Endothelial cell of umbilical vein (primary cell): ENCODE results near the gene EMC9.

ENCODE experiments used
- EZH2 ChIP-seq: IDR thresholded peaks from 2 replicates; pipeline ENCODE4 v1.6.1; 2012; ENCODE audit warnings: borderline replicate concordance, low read depth, mild to moderate bottlenecking, moderate library complexity, low read length, inconsistent platforms; ENCODE audit not compliant: severe bottlenecking
- JUN ChIP-seq: IDR thresholded peaks from 2 replicates; pipeline ENCODE4 v1.6.1; 2011; ENCODE audit warnings: borderline replicate concordance, low read depth; ENCODE audit not compliant: insufficient read length, insufficient read depth
- MYC ChIP-seq: IDR thresholded peaks from one replicate; pipeline ENCODE4 v1.6.1; 2011; ENCODE audit warnings: mild to moderate bottlenecking, low read depth, low read length
- POLR2A ChIP-seq: IDR thresholded peaks from 2 replicates; pipeline ENCODE4 v1.6.1; 2012; ENCODE audit warnings: low read depth, mild to moderate bottlenecking, control low read depth, low read length
- POLR2AphosphoS5 ChIP-seq: IDR thresholded peaks from 2 replicates; pipeline ENCODE4 v1.6.1; 2012; ENCODE audit warnings: low read depth, mild to moderate bottlenecking, control low read depth, low read length, moderate library complexity; ENCODE audit not compliant: insufficient read depth
- TF ChIP-seq, protein P1 (sequence below), 2 donors: IDR thresholded peaks; 1 replicate in 1 of 2; 2 replicates in 1 of 2; pipeline ENCODE4 v1.5.1; 2011; ENCODE audit warnings: low read length in 2 of 2, mild to moderate bottlenecking in 2 of 2, moderate library complexity in 2 of 2, control low read depth in 1 of 2, inconsistent platforms in 1 of 2, low read depth in 1 of 2; ENCODE audit not compliant: insufficient read depth in 1 of 2; ENCODE audit errors: extremely low read depth in 1 of 2
- TF ChIP-seq, protein P2 (sequence below): IDR thresholded peaks from 2 replicates; pipeline ENCODE4 v1.6.1; 2011; ENCODE audit not compliant: insufficient read depth, insufficient read length

GRCh38 chr14:24185741-24186140, 44.4 kb upstream of the EMC9 start:
- no peak for TF ChIP-seq POLR2AphosphoS5
- no peak for TF ChIP-seq EZH2
- TF ChIP-seq, protein P1, sequence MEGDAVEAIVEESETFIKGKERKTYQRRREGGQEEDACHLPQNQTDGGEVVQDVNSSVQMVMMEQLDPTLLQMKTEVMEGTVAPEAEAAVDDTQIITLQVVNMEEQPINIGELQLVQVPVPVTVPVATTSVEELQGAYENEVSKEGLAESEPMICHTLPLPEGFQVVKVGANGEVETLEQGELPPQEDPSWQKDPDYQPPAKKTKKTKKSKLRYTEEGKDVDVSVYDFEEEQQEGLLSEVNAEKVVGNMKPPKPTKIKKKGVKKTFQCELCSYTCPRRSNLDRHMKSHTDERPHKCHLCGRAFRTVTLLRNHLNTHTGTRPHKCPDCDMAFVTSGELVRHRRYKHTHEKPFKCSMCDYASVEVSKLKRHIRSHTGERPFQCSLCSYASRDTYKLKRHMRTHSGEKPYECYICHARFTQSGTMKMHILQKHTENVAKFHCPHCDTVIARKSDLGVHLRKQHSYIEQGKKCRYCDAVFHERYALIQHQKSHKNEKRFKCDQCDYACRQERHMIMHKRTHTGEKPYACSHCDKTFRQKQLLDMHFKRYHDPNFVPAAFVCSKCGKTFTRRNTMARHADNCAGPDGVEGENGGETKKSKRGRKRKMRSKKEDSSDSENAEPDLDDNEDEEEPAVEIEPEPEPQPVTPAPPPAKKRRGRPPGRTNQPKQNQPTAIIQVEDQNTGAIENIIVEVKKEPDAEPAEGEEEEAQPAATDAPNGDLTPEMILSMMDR (IDR thresholded peaks at IDR 0.05; ENCODE audit: extremely low read depth in 1 of 2, insufficient read depth in 1 of 2, low read depth in 1 of 2, low read length in 2 of 2), result no peak
- TF ChIP-seq, protein P2, sequence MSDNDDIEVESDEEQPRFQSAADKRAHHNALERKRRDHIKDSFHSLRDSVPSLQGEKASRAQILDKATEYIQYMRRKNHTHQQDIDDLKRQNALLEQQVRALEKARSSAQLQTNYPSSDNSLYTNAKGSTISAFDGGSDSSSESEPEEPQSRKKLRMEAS, result no peak
- TF ChIP-seq POLR2A, result no peak
- TF ChIP-seq MYC, result no peak
- no peak for TF ChIP-seq JUN
